NCI-H2196 (cell line): ENCODE data around the gene ARID3C.
"Not testable (repeated sequence)": the region's sequence is repeated elsewhere in the genome, so short reads cannot be mapped to it uniquely, and the experiment has no call there.

Experiments
- DNase-seq: peaks from one replicate; lab custom pipeline; 2025; ENCODE audit not compliant: unreplicated experiment; lab: John Stamatoyannopoulos, UW

The ARID3C gene

GRCh38 chr9:34652602-34653000, 23.7 kb upstream of the ARID3C start:
- no peak for DNase-seq

GRCh38 chr9:34651876-34652601, 23.2 kb upstream of the ARID3C start, which contains the start of gene IL11RA:
IL11RA (plus strand) TSS chr9:34652185; CDS start chr9:34655218, 3,033 bp downstream.
- DNase-seq: no peak

- DNase-seq: no peak
Measured at GRCh38 chr9:34651321-34651720, 22.5 kb upstream of the ARID3C start.

GRCh38 chr9:34650816-34651215, 21.9 kb upstream of the ARID3C start:
- no peak for DNase-seq

GRCh38 chr9:34648673-34649072, 19.8 kb upstream of the ARID3C start:
- no peak for DNase-seq

- no peak for DNase-seq
Measured at GRCh38 chr9:34647651-34648050, 18.8 kb upstream of the ARID3C start.

GRCh38 chr9:34647084-34647403, 18.2 kb upstream of the ARID3C start:
- no peak for DNase-seq

GRCh38 chr9:34646211-34647083, 17.6 kb upstream of the ARID3C start, which contains the start of gene GALT:
GALT (plus strand) TSS chr9:34646675; CDS start chr9:34646705, 30 bp downstream.
- peak; percentile 94 for DNase-seq

- no peak for DNase-seq
Measured at GRCh38 chr9:34644766-34645314, 16.0 kb upstream of the ARID3C start.

GRCh38 chr9:34642679-34643078, 13.8 kb upstream of the ARID3C start:
- DNase-seq: no peak

GRCh38 chr9:34639322-34639721, 10.5 kb upstream of the ARID3C start:
- not testable (repeated sequence) for DNase-seq

GRCh38 chr9:34638138-34638445, 9.2 kb upstream of the ARID3C start:
- no peak for DNase-seq

- DNase-seq: peak; percentile 92
Measured at GRCh38 chr9:34637356-34638137, 8.7 kb upstream of the ARID3C start, which contains the start of gene SIGMAR1. SIGMAR1 (minus strand) TSS chr9:34637787; CDS start chr9:34637697, 90 bp downstream.

GRCh38 chr9:34636791-34637355, 8.0 kb upstream of the ARID3C start:
- DNase-seq: no peak

GRCh38 chr9:34635556-34635955, 6.7 kb upstream of the ARID3C start:
- no peak for DNase-seq

GRCh38 chr9:34634551-34635248, 5.8 kb upstream of the ARID3C start:
- no peak for DNase-seq

- DNase-seq: peak; percentile 61
Measured at GRCh38 chr9:34633851-34634550, 5.1 kb upstream of the ARID3C start.

- DNase-seq: no peak
Measured at GRCh38 chr9:34633166-34633565, 4.3 kb upstream of the ARID3C start.

- peak; percentile 40 for DNase-seq
Measured at GRCh38 chr9:34630402-34631154, 1.7 kb upstream of the ARID3C start.
